DMS53 treated with DMSO at 0.1 percent for 48 hours (cell line): ENCODE data around the gene HECW1.
"Not testable (repeated sequence)": the region's sequence is repeated elsewhere in the genome, so short reads cannot be mapped to it uniquely, and the experiment has no call there.

ENCODE experiments used
- DNase-seq: peaks from one replicate; lab custom pipeline; 2025; ENCODE audit not compliant: unreplicated experiment; lab: John Stamatoyannopoulos, UW

The HECW1 gene

GRCh38 chr7:43112459-43112940 lies at the start of gene HECW1:
Gene HECW1 (plus strand): TSS chr7:43112647. CDS start chr7:43243906, 131,259 bp downstream.
- no peak for DNase-seq

- DNase-seq: no peak
Measured at GRCh38 chr7:43071604-43072003, 40.8 kb upstream of the HECW1 start.

- no peak for DNase-seq
Measured at GRCh38 chr7:43072530-43072929, 39.9 kb upstream of the HECW1 start.

- not testable (repeated sequence) for DNase-seq
Measured at GRCh38 chr7:43073811-43074210, 38.6 kb upstream of the HECW1 start.

GRCh38 chr7:43076189-43076605 lies 36.2 kb upstream of the HECW1 start:
- DNase-seq: no peak

- DNase-seq: no peak
Measured at GRCh38 chr7:43076606-43077005, 35.8 kb upstream of the HECW1 start.

- no peak for DNase-seq
Measured at GRCh38 chr7:43077285-43077684, 35.2 kb upstream of the HECW1 start.

- no peak for DNase-seq
Measured at GRCh38 chr7:43077732-43078391, 34.6 kb upstream of the HECW1 start.

- DNase-seq: no peak
Measured at GRCh38 chr7:43078794-43079193, 33.7 kb upstream of the HECW1 start.

GRCh38 chr7:43081603-43082002 lies 30.8 kb upstream of the HECW1 start:
- DNase-seq: no peak

GRCh38 chr7:43083106-43083505 lies 29.3 kb upstream of the HECW1 start:
- no peak for DNase-seq

- no peak for DNase-seq
Measured at GRCh38 chr7:43085017-43085416, 27.4 kb upstream of the HECW1 start.

- no peak for DNase-seq
Measured at GRCh38 chr7:43085992-43086391, 26.5 kb upstream of the HECW1 start.

- no peak for DNase-seq
Measured at GRCh38 chr7:43092819-43093218, 19.6 kb upstream of the HECW1 start.

- no peak for DNase-seq
Measured at GRCh38 chr7:43096875-43097274, 15.6 kb upstream of the HECW1 start.

GRCh38 chr7:43099750-43100149 lies 12.7 kb upstream of the HECW1 start:
- DNase-seq: no peak

- peak; percentile 59 for DNase-seq
Measured at GRCh38 chr7:43104874-43105520, 7.5 kb upstream of the HECW1 start.

GRCh38 chr7:43105521-43106120 lies 6.8 kb upstream of the HECW1 start:
- DNase-seq: no peak

- DNase-seq: peak; percentile 62
Measured at GRCh38 chr7:43108255-43109011, 4.0 kb upstream of the HECW1 start.

- no peak for DNase-seq
Measured at GRCh38 chr7:43110791-43111535, 1.5 kb upstream of the HECW1 start.
